Coronary artery (tissue), 2 donors: ENCODE results near the gene TRIM49C.
"Not testable (repeated sequence)": the region's sequence is repeated elsewhere in the genome, so short reads cannot be mapped to it uniquely, and the experiment has no call there.

ENCODE experiments used
- DNase-seq: peaks from one replicate; pipeline ENCODE4 v3.0.0-alpha.2; 2017; ENCODE audit warnings: low spot score
- H3K27ac ChIP-seq, 2 donors: fragments of 200-600 bp; sonication (generic); one replicate each; pipeline ENCODE4 v1.5.1; 2016 to 2019
- H3K4me3 ChIP-seq: fragments of 200-600 bp; sonication (generic); 2 replicates; pipeline ENCODE4 v1.5.1; 2016; ENCODE audit warnings: mild to moderate bottlenecking, moderate library complexity

TRIM49C gene

GRCh38 chr11:90030806-90031205, at the start of gene TRIM49C:
TSS of gene TRIM49C (plus strand) at chr11:90031106. CDS start at chr11:90035212, 4,106 bp downstream.
- DNase-seq, H3K4me3 ChIP-seq, H3K27ac ChIP-seq: not testable (repeated sequence)

- H3K27ac ChIP-seq, H3K4me3 ChIP-seq, DNase-seq: not testable (repeated sequence)
Measured at GRCh38 chr11:90024184-90024583, 6.7 kb upstream of the TRIM49C start.

- H3K27ac ChIP-seq, H3K4me3 ChIP-seq, DNase-seq: not testable (repeated sequence)
Measured at GRCh38 chr11:90051591-90052209, 20.8 kb downstream of the TRIM49C start.

- not testable (repeated sequence) for H3K27ac ChIP-seq, H3K4me3 ChIP-seq, DNase-seq
Measured at GRCh38 chr11:90052311-90052710, 21.4 kb downstream of the TRIM49C start.

GRCh38 chr11:90053545-90053944, 22.6 kb downstream of the TRIM49C start:
- H3K4me3 ChIP-seq, DNase-seq, H3K27ac ChIP-seq: not testable (repeated sequence)

- H3K27ac ChIP-seq, H3K4me3 ChIP-seq, DNase-seq: not testable (repeated sequence)
Measured at GRCh38 chr11:90085650-90086049, 54.7 kb downstream of the TRIM49C start, which contains the start of gene UBTFL1. TSS of gene UBTFL1 (plus strand) at chr11:90085950. CDS start at chr11:90085950, 0 bp downstream.

GRCh38 chr11:90088731-90089130, 57.8 kb downstream of the TRIM49C start:
- DNase-seq, H3K27ac ChIP-seq, H3K4me3 ChIP-seq: not testable (repeated sequence)
